HG03442 (cell line): Measurements from ENCODE around the gene PHOX2B.
"Not testable (repeated sequence)": the region's sequence is repeated elsewhere in the genome, so short reads cannot be mapped to it uniquely, and the experiment has no call there.

Source experiments
- ATAC-seq: cut with Tn5 transposase; IDR thresholded peaks from one replicate; pipeline ENCODE4 v1.9.1; 2021; ENCODE audit warnings: mild to moderate bottlenecking, moderate library complexity; ENCODE audit not compliant: unreplicated experiment

The PHOX2B gene

DNA sequence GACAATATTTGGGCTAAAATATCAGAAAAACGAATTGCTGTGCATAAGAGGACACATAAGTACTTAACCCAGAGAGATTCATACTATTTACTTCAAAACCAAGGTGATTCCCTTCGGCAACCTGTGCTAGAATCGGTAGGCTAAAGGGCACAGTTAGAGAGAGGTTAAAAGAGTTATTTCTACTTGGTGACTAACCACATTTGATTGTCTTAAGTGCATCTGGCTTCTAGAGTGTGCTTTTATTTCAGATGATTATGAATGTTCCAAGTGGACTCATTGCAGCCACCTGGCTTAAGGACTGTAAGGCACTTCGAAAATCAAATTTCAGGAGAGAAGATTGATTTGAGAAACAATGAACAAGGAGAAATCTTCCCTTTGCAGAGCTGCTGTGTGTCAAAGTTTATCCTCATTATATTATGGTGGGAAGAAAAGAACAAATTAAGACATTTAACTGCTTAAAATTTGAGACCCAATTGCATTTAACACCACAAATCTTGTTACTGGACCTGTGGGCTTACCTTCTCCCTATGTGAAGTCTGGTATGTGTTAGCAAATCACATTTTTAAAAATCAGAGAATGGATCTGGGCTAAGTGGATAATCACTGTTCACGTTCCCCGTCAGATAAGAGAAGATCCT, 34.0 kb downstream of the PHOX2B start:
- no peak for ATAC-seq

DNA sequence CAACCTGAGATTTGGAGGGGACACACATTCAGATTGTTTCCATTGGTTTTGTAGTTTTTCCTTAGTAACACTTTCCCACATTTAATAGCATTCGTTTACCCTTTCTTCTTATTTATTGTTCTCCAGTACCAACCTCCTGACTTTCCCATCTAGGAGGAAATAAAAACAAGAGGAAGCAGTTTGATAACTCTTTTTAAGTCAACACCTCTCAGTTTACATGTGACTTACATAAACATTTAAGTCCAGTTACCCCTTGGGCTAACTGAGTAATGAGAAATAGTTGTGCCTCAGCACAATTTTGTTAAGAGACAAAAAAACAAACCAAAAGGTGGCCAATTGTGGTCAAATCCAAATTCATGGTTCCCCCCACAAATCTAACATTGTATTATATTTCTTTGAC, 34.8 kb downstream of the PHOX2B start:
- no peak for ATAC-seq

- ATAC-seq: no peak
Measured at GRCh38 chr4:41712425-41712824, 36.1 kb downstream of the PHOX2B start.

DNA sequence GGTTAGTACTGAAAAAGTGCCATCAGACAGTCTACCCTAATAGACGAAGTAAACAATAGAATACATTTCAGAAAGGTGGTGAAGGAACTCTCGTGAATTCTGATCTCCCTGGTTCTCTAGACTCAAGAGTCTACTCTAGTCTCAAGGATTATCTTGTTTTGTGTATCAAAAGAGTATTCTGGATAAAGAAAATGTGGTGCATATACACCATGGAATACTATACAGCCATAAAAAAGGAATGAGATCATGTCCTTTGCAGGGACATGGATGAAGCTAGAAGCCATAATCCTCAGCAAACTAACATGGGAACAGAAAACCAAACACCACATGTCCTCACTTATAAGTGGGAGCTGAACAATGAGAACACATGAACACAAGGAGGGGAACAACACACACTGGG, 36.9 kb downstream of the PHOX2B start:
- ATAC-seq: not testable (repeated sequence)

GRCh38 chr4:41709844-41710481, 38.6 kb downstream of the PHOX2B start:
- ATAC-seq: no peak

- no peak for ATAC-seq
Measured at GRCh38 chr4:41703785-41704184, 44.7 kb downstream of the PHOX2B start.

GRCh38 chr4:41702770-41703169, 45.8 kb downstream of the PHOX2B start:
- ATAC-seq: no peak

DNA sequence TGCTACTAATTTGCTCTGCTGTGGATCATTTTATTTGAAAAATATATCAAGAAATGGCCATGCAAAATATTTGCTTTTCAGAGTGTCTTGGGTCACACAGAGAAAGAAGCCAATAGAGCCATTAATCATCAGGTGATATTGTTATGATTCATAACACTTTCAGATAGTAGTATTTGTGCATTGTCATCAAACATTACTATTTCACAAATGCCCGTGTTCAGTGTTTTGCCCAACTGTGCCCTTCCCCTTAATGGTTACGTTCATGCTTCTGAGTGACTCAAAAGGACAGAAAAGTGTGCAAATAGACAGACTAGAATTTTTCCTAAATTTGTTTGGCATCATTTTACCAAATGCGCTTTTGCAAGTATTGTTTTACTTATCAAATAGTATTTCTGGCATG, 46.5 kb downstream of the PHOX2B start:
- ATAC-seq: no peak

DNA sequence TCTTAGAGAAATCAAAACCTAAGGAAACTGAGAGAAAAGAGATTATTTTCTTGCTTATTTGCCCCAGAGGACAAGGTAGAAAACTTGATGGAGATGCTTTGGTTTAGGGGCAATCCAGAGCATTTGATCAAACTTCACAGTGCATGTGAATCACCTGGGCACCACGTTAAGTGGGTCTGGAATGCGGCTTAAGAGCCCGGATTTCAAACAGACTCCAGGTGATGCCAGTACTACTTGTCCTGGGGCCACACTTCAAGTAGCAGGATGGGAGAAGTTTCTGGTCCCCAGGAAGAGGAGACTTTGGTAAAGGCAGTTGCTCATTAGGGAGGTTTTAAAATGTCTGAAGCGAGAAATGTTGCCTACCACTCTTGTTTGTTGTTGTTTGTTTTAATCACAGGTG, 51.8 kb downstream of the PHOX2B start:
- no peak for ATAC-seq

DNA sequence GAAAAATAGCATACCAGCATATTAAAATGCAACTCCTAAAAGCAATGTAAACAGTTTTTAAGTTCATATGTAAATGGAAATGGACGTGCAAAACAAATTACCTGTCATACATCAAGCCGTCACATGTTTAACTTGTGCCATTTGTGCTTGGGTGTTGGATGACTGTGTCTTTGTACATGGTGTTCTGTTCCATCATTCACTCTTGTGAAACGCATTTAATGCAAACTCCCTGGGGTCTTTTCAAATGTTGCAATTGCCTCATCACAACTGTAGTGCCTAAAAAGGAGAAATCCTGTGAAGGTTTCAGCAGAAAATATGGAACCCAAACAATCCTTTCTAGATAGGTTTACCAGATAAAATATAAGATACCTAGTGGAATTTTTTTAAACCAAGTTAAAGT, 52.4 kb downstream of the PHOX2B start:
- no peak for ATAC-seq
